Activated naive CD4-positive, alpha-beta T cell treated with anti-CD3 and anti-CD28 coated beads, Interleukin-2, amount 10 ng/mL, durations not matched to agents 5 hours and 36 hours (primary cell): ENCODE measurements around the gene VPS35. TPM values are rescaled to one million over a fixed set of nuclear protein-coding genes. Genes with fewer than 3 reads are reported as not detected.

ENCODE experiments used
- total RNA-seq, 2 experiments: library from RNA; stranded (reverse); gene quantifications; one replicate each; pipeline ENCODE4 v1.2.3, GENCODE V29; 2021

VPS35 gene
- 10 to 100 TPM; 83.1 to 88.0 TPM for total RNA-seq

DNA sequence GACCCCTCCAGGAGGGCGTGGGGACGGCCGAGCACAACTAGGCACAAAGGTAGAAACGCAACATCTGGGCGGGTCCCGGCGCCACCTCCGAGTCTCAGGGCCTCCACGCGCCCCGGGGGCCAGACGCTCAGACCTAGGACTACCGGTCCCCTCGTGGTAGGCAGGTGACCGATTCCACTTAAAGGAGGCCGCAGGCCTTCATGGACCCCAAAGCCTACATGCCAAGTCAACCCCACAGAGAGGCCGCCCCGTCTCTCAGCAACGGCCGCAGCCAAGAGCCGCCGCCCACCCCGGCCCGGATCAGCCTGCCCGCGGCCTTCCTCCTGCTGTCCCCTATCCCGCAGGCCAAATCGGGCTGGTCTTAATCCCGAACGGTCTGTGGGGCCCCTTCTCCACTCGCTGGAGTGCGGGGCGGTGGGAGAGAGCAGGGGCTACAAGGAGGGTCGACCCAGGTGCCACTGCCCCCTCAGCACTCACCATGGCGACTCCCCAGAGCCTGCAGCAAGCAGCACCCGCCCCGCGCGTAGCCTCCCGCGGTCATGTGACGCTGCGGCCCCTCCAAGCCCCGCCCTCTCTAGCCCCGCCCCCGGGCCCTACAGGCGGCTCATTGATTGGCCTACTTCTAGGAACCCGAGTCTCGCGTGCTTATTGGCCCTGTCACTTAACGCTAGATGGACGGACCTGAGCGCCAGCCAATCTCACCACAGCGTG is at the start of gene VPS35:
VPS35 (minus strand) TSS at position 525 of the 711 bp plus-strand sequence; CDS start at position 480, 45 bp downstream.

GRCh38 chr16:46689365-46690280 is 645 bp upstream of the VPS35 start, which contains the start of gene ORC6:
Gene ORC6 (plus strand): TSS chr16:46689659. CDS start chr16:46689706, 47 bp downstream.

GRCh38 chr16:46621006-46621933 is 67.7 kb downstream of the VPS35 start, which contains the start of gene SHCBP1:
Gene SHCBP1 (minus strand): TSS chr16:46621379. CDS start chr16:46621359, 20 bp downstream.

Other genes with a start within 250 kb of the VPS35 start
- 10 to 100 TPM; 31.1 to 31.5 TPM for gene SHCBP1, start 67.8 kb downstream of the VPS35 start, total RNA-seq
- 10 to 100 TPM; 26.4 to 29.3 TPM for gene ORC6, start 481 bp upstream of the VPS35 start, total RNA-seq
- under 1 TPM in 1 of 2 experiments, not detected in 1; 0.20 TPM for gene MYLK3, start 59.2 kb upstream of the VPS35 start, total RNA-seq
- 10 to 100 TPM; 10.2 to 11.8 TPM for gene C16orf87, start 142.0 kb upstream of the VPS35 start, total RNA-seq
- gene GPT2, start 195.2 kb upstream of the VPS35 start, total RNA-seq: 1 to 10 TPM; 8.1 to 8.9 TPM